ENCODE data around the gene TBXA2R.

- TF ChIP-seq EZH2 (IDR thresholded peaks at IDR 0.05; ENCODE audit: insufficient read depth, poor library complexity, severe bottlenecking), result no peak
- no peak for TF ChIP-seq EZH2phosphoT487 (IDR thresholded peaks at IDR 0.05; ENCODE audit: insufficient read depth, low read depth)
Measured at GRCh38 chr19:3621689-3622088, 15.0 kb upstream of the TBXA2R start.
